HepG2 (cell line): ENCODE results near the gene UPK1B. TPM values are rescaled to one million over a fixed set of nuclear protein-coding genes. Genes with fewer than 3 reads are reported as not detected.

ENCODE experiments used
- CCAR2 ChIP-seq: fragments of 200-400 bp; formaldehyde crosslinking; optimal IDR thresholded peaks from 2 replicates; pipeline ENCODE3; 2018; ENCODE audit warnings: low read depth, mild to moderate bottlenecking, low read length, moderate library complexity
- DMAP1 ChIP-seq: IDR thresholded peaks from 2 replicates; pipeline ENCODE4 v1.6.1; 2016
- GPBP1L1 ChIP-seq: sonication (generic); formaldehyde crosslinking; IDR thresholded peaks from 2 replicates; pipeline ENCODE4 v1.5.0; 2020; ENCODE audit warnings: mild to moderate bottlenecking, missing genetic modification reagents
- HDAC1 ChIP-seq: sonication (generic); formaldehyde crosslinking; IDR thresholded peaks from 2 replicates; pipeline ENCODE4 v1.5.1; 2020; ENCODE audit warnings: mild to moderate bottlenecking, missing genetic modification reagents
- IRX3 ChIP-seq: sonication (generic); formaldehyde crosslinking; IDR thresholded peaks from 2 replicates; pipeline ENCODE4 v1.8.1; 2023; ENCODE audit warnings: mild to moderate bottlenecking, low read depth, missing genetic modification reagents, borderline replicate concordance
- MBD4 ChIP-seq: IDR thresholded peaks from 2 replicates; pipeline ENCODE4 v1.6.1; 2012; ENCODE audit warnings: low read length, inconsistent platforms, borderline replicate concordance
- MED13 ChIP-seq: sonication (generic); formaldehyde crosslinking; IDR thresholded peaks from 2 replicates; pipeline ENCODE4 v1.5.0; 2020; ENCODE audit warnings: missing genetic modification reagents
- MXD1 ChIP-seq: sonication (generic); formaldehyde crosslinking; IDR thresholded peaks from 2 replicates; pipeline ENCODE4 v1.4.0; 2020; ENCODE audit warnings: mild to moderate bottlenecking, missing genetic modification reagents
- PHB2 ChIP-seq: fragments of 450-650 bp; IDR thresholded peaks from 2 replicates; pipeline ENCODE4 v1.6.1; 2018; ENCODE audit not compliant: partially characterized antibody
- POLR2G ChIP-seq: fragments of 200-400 bp; formaldehyde crosslinking; IDR thresholded peaks from 2 replicates; pipeline ENCODE4 v1.6.1; 2018; ENCODE audit warnings: mild to moderate bottlenecking, low read depth, low read length, moderate library complexity
- RARG ChIP-seq: sonication (generic); formaldehyde crosslinking; IDR thresholded peaks from 2 replicates; pipeline ENCODE4 v1.4.0; 2020; ENCODE audit warnings: low read depth, mild to moderate bottlenecking, missing genetic modification reagents
- SNAPC2 ChIP-seq: sonication (generic); formaldehyde crosslinking; IDR thresholded peaks from 2 replicates; pipeline ENCODE4 v1.8.1; 2022; ENCODE audit warnings: mild to moderate bottlenecking, missing genetic modification reagents
- TCF7 ChIP-seq: sonication (generic); IDR thresholded peaks from 2 replicates; pipeline ENCODE4 v1.6.1; 2016; ENCODE audit warnings: antibody characterized with exemption, low read depth
- ZNF138 ChIP-seq: sonication (generic); formaldehyde crosslinking; IDR thresholded peaks from 2 replicates; pipeline ENCODE4 v1.5.0; 2020; ENCODE audit warnings: mild to moderate bottlenecking, low read depth, missing genetic modification reagents
- ZNF3 ChIP-seq: IDR thresholded peaks from 2 replicates; pipeline ENCODE4 v1.7.0; 2017; ENCODE audit warnings: inconsistent platforms
- ZNF343 ChIP-seq: sonication (generic); formaldehyde crosslinking; IDR thresholded peaks from 2 replicates; pipeline ENCODE4 v1.4.0; 2020; ENCODE audit warnings: mild to moderate bottlenecking, missing genetic modification reagents
- ZNF432 ChIP-seq: sonication (generic); formaldehyde crosslinking; IDR thresholded peaks from 2 replicates; pipeline ENCODE4 v1.5.0; 2020; ENCODE audit warnings: missing genetic modification reagents, mild to moderate bottlenecking, borderline replicate concordance
- ZNF7 ChIP-seq: IDR thresholded peaks from 2 replicates; pipeline ENCODE4 v1.6.1; 2016; ENCODE audit warnings: missing biosample characterization, missing genetic modification reagents
- ZSCAN29 ChIP-seq: sonication (generic); formaldehyde crosslinking; conservative IDR thresholded peaks from 2 replicates; pipeline ENCODE4 v1.4.0; 2020; ENCODE audit warnings: mild to moderate bottlenecking, missing genetic modification reagents
- polyA plus RNA-seq, 8 experiments: library from polyadenylated mRNA; depleted of rRNA in 3 of 8; stranded (reverse) in 7 of 8; unstranded in 1 of 8; fragments of >200 nt; fragmentation: Illumina TruSeq in 4 of 8; extraction: Trizol in 4 of 8; gene quantifications; 2 replicates each; pipeline versions ENCODE4 v1.2.1 to v1.2.3, GENCODE V29; 2011 to 2016; ENCODE audit warnings: low read depth in 4 of 8, missing spikeins in 1 of 8, mixed read lengths in 1 of 8; ENCODE audit not compliant: insufficient read depth in 1 of 8
- total RNA-seq, 5 experiments: library from RNA; depleted of rRNA; stranded (reverse); fragments of >200 nt; fragmentation: Illumina TruSeq; extraction: Trizol; gene quantifications; 2 replicates each; pipeline ENCODE4 v1.2.3, GENCODE V29; 2016; ENCODE audit warnings: low read depth in 1 of 5
- TF ChIP-seq, protein P1 (sequence below): sonication (generic); formaldehyde crosslinking; IDR thresholded peaks from 2 replicates; pipeline ENCODE4 v1.4.0; 2020; ENCODE audit warnings: missing genetic modification reagents, borderline replicate concordance
- TF ChIP-seq, protein P2 (sequence below): sonication (generic); formaldehyde crosslinking; IDR thresholded peaks from 2 replicates; pipeline ENCODE4 v1.4.0; 2020; ENCODE audit warnings: missing genetic modification reagents
- TF ChIP-seq, protein P3 (sequence below): IDR thresholded peaks from 2 replicates; pipeline ENCODE4 v1.6.1; 2016; ENCODE audit warnings: mild to moderate bottlenecking, missing biosample characterization, missing genetic modification reagents
- TF ChIP-seq, protein P4 (sequence below): sonication (generic); formaldehyde crosslinking; IDR thresholded peaks from 2 replicates; pipeline ENCODE4 v1.8.0; 2022; ENCODE audit warnings: mild to moderate bottlenecking, missing genetic modification reagents, moderate library complexity

The UPK1B gene
- total and polyA plus RNA-seq, 2 of the 13 experiments (the other 11 are each of a cell fraction or from before 2014, with no cell fraction given), result not detected

- TF ChIP-seq, protein P1, sequence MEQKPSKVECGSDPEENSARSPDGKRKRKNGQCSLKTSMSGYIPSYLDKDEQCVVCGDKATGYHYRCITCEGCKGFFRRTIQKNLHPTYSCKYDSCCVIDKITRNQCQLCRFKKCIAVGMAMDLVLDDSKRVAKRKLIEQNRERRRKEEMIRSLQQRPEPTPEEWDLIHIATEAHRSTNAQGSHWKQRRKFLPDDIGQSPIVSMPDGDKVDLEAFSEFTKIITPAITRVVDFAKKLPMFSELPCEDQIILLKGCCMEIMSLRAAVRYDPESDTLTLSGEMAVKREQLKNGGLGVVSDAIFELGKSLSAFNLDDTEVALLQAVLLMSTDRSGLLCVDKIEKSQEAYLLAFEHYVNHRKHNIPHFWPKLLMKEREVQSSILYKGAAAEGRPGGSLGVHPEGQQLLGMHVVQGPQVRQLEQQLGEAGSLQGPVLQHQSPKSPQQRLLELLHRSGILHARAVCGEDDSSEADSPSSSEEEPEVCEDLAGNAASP, result no peak
- no peak for TF ChIP-seq ZNF432 (CRISPR knock-in tag)
- TF ChIP-seq ZNF343 (CRISPR knock-in tag), result peak; percentile 68; the same call in 1 of the 2 replicates
- 0 out of 2 replicates have a peak, but pooled peaks have one; percentile 39 for TF ChIP-seq ZNF138 (CRISPR knock-in tag)
- TF ChIP-seq, protein P2, sequence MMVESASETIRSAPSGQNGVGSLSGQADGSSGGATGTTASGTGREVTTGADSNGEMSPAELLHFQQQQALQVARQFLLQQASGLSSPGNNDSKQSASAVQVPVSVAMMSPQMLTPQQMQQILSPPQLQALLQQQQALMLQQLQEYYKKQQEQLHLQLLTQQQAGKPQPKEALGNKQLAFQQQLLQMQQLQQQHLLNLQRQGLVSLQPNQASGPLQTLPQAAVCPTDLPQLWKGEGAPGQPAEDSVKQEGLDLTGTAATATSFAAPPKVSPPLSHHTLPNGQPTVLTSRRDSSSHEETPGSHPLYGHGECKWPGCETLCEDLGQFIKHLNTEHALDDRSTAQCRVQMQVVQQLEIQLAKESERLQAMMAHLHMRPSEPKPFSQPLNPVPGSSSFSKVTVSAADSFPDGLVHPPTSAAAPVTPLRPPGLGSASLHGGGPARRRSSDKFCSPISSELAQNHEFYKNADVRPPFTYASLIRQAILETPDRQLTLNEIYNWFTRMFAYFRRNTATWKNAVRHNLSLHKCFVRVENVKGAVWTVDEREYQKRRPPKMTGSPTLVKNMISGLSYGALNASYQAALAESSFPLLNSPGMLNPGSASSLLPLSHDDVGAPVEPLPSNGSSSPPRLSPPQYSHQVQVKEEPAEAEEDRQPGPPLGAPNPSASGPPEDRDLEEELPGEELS, result no peak
- peak; percentile 88 for TF ChIP-seq POLR2G
- TF ChIP-seq ZSCAN29 (CRISPR knock-in tag), result no peak
- peak; percentile 52; the same call in 1 of the 2 replicates for TF ChIP-seq HDAC1 (CRISPR knock-in tag)
- no peak for TF ChIP-seq ZNF7
- TF ChIP-seq, protein P3, sequence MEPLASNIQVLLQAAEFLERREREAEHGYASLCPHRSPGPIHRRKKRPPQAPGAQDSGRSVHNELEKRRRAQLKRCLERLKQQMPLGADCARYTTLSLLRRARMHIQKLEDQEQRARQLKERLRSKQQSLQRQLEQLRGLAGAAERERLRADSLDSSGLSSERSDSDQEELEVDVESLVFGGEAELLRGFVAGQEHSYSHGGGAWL (CRISPR knock-in tag), result peak; percentile 77
- TF ChIP-seq ZNF3 (CRISPR knock-in tag), result 0 out of 2 replicates have a peak, but pooled peaks have one; percentile 15
- no peak for TF ChIP-seq MXD1
- TF ChIP-seq TCF7, result no peak
- TF ChIP-seq MED13 (CRISPR knock-in tag), result no peak; the same call in 1 of the 2 replicates
- TF ChIP-seq PHB2, result no peak
- no peak for TF ChIP-seq IRX3 (CRISPR knock-in tag)
- no peak for TF ChIP-seq CCAR2
- no peak for TF ChIP-seq GPBP1L1 (CRISPR knock-in tag)
- no peak for TF ChIP-seq MBD4
- no peak for TF ChIP-seq RARG (CRISPR knock-in tag)
- no peak for TF ChIP-seq DMAP1 (CRISPR knock-in tag)
- TF ChIP-seq, protein P4, sequence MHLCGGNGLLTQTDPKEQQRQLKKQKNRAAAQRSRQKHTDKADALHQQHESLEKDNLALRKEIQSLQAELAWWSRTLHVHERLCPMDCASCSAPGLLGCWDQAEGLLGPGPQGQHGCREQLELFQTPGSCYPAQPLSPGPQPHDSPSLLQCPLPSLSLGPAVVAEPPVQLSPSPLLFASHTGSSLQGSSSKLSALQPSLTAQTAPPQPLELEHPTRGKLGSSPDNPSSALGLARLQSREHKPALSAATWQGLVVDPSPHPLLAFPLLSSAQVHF (CRISPR knock-in tag), result no peak
- no peak for TF ChIP-seq SNAPC2 (CRISPR knock-in tag)
Measured at GRCh38 chr3:119240591-119241434, 67.4 kb downstream of the UPK1B start, which contains the start of gene B4GALT4 (continued).
